Breast epithelium (tissue), 3 donors: ENCODE results near the gene PDCL3.

Experiments
- CTCF ChIP-seq, 3 donors: fragments of 450-650 bp; IDR thresholded peaks; one replicate each; pipeline ENCODE4 v1.5.1; 2016 to 2017; ENCODE audit warnings: antibody characterized with exemption in 3 of 3, mild to moderate bottlenecking in 3 of 3, moderate library complexity in 3 of 3
- POLR2A ChIP-seq: fragments of 450-650 bp; IDR thresholded peaks from one replicate; pipeline ENCODE4 v1.6.1; 2016; ENCODE audit warnings: antibody characterized with exemption, mild to moderate bottlenecking, moderate library complexity
- POLR2AphosphoS5 ChIP-seq, 3 donors: sonication (generic); formaldehyde crosslinking; IDR thresholded peaks; one replicate each; pipeline ENCODE4 v1.6.1; 2017; ENCODE audit warnings: antibody characterized with exemption in 3 of 3

DNA sequence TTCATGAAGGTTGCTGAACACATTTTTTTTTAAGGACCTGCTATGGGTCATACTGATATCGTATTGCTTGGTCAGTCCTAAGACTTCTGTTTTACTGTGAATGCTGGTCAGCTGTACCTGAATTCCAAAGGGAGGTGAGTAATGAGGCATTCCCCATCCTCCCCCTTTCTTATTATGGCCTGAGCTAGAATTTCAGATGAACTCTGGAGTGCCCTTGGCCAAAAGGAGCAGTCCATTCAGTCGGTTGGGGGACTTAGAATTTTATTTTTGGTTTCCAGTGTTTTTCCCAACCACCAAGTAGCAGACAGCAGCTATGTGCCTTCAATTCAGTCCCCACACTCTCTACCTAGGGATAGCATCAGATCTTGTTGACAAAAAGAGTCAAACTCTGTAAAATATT, 26.9 kb upstream of the PDCL3 start:
- TF ChIP-seq CTCF (IDR thresholded peaks at IDR 0.05), result no peak
- no peak for TF ChIP-seq POLR2A
- no peak for TF ChIP-seq POLR2AphosphoS5 (IDR thresholded peaks at IDR 0.05)
